Breast epithelium (tissue), 4 donors: ENCODE measurements around the gene GAGE10. TPM values are rescaled to one million over a fixed set of nuclear protein-coding genes. Genes with fewer than 3 reads are reported as not detected.
"Not testable (repeated sequence)": the region's sequence is repeated elsewhere in the genome, so short reads cannot be mapped to it uniquely, and the experiment has no call there.

ENCODE experiments used
- DNase-seq, 2 donors: peaks; one replicate each; pipeline ENCODE4 v3.0.0-alpha.2; 2019; ENCODE audit warnings: low spot score in 2 of 2
- H3K27ac ChIP-seq, 2 donors: fragments of 200-600 bp; sonication (generic) in 1 of 2; one replicate each; pipeline ENCODE4 v1.5.1; 2016 to 2019; ENCODE audit warnings: mild to moderate bottlenecking in 1 of 2
- H3K27me3 ChIP-seq, 2 donors: fragments of 200-600 bp; sonication (generic) in 1 of 2; one replicate each; pipeline versions ENCODE4 v1.5.1 to v1.6.0; 2017 to 2019; ENCODE audit warnings: control low read depth in 1 of 2, mild to moderate bottlenecking in 1 of 2
- H3K36me3 ChIP-seq: fragments of 200-600 bp; one replicate; pipeline ENCODE4 v1.5.1; 2019
- H3K4me1 ChIP-seq, 2 donors: fragments of 200-600 bp; sonication (generic); one replicate each; pipeline ENCODE4 v1.5.1; 2016 to 2019; ENCODE audit warnings: control low read depth in 1 of 2
- H3K4me3 ChIP-seq, 3 donors: fragments of 200-600 bp; sonication (generic); 1 replicate in 2 of 3; 2 replicates in 1 of 3; pipeline ENCODE4 v1.5.1; 2016 to 2019; ENCODE audit warnings: mild to moderate bottlenecking in 3 of 3, moderate library complexity in 2 of 3
- H3K9me3 ChIP-seq, 2 donors: fragments of 200-600 bp; sonication (generic) in 1 of 2; one replicate each; pipeline ENCODE4 v1.5.1; 2016 to 2019; ENCODE audit warnings: control low read depth in 1 of 2
- POLR2A ChIP-seq: fragments of 450-650 bp; IDR thresholded peaks from one replicate; pipeline ENCODE4 v1.6.1; 2016; ENCODE audit warnings: antibody characterized with exemption, mild to moderate bottlenecking, moderate library complexity
- POLR2AphosphoS5 ChIP-seq, 3 donors: sonication (generic); formaldehyde crosslinking; IDR thresholded peaks; one replicate each; pipeline ENCODE4 v1.6.1; 2017; ENCODE audit warnings: antibody characterized with exemption in 3 of 3
- intact Hi-C: fragments of 100-400 bp; cut with DNase I; formaldehyde crosslinking; loops from one replicate; pipeline ENCODE4 v1.15.1; 2023; ENCODE audit warnings: low total_unique reads
- total RNA-seq, 3 donors: library from RNA; depleted of rRNA; stranded (reverse); fragments of >200 nt; gene quantifications; one replicate each; pipeline ENCODE4 v1.1.0, GENCODE V29; 2016
- TF ChIP-seq, protein P1 (sequence below), 3 donors: fragments of 450-650 bp; IDR thresholded peaks; one replicate each; pipeline ENCODE4 v1.5.1; 2016 to 2017; ENCODE audit warnings: antibody characterized with exemption in 3 of 3, mild to moderate bottlenecking in 3 of 3, moderate library complexity in 3 of 3

Gene GAGE10
- total RNA-seq, 3 donors from 2014 or later = not detected

- Histone ChIP-seq H3K36me3 (no peaks in the 10 kb centered on the region), H3K27ac (no peak overlapping the region), H3K4me1 (no peaks in the 10 kb centered on the region), H3K9me3 (no peaks in the 10 kb centered on the region), H3K27me3 (peaks cover 0 to 17% of the 10 kb centered on the region in 2 donors), H3K4me3 (no peak overlapping the region)
- intact Hi-C loops = no loop called here
- no peak for DNase-seq
- TF ChIP-seq, protein P1, sequence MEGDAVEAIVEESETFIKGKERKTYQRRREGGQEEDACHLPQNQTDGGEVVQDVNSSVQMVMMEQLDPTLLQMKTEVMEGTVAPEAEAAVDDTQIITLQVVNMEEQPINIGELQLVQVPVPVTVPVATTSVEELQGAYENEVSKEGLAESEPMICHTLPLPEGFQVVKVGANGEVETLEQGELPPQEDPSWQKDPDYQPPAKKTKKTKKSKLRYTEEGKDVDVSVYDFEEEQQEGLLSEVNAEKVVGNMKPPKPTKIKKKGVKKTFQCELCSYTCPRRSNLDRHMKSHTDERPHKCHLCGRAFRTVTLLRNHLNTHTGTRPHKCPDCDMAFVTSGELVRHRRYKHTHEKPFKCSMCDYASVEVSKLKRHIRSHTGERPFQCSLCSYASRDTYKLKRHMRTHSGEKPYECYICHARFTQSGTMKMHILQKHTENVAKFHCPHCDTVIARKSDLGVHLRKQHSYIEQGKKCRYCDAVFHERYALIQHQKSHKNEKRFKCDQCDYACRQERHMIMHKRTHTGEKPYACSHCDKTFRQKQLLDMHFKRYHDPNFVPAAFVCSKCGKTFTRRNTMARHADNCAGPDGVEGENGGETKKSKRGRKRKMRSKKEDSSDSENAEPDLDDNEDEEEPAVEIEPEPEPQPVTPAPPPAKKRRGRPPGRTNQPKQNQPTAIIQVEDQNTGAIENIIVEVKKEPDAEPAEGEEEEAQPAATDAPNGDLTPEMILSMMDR (IDR thresholded peaks at IDR 0.05) = no peak
- TF ChIP-seq POLR2AphosphoS5 (IDR thresholded peaks at IDR 0.05) (no peak), POLR2A (no peak)
Measured at GRCh38 chrX:49316085-49316484, 12.6 kb downstream of the GAGE10 start.

GRCh38 chrX:49321737-49322136 is 18.3 kb downstream of the GAGE10 start, which contains the start of gene GAGE12J:
GAGE12J (plus strand) TSS chrX:49322037; CDS start chrX:49323194, 1,157 bp downstream.
- H3K9me3 ChIP-seq, DNase-seq, H3K4me3 ChIP-seq, H3K27ac ChIP-seq, H3K4me1 ChIP-seq, H3K27me3 ChIP-seq, H3K36me3 ChIP-seq, intact Hi-C loops: not testable (repeated sequence)

DNA sequence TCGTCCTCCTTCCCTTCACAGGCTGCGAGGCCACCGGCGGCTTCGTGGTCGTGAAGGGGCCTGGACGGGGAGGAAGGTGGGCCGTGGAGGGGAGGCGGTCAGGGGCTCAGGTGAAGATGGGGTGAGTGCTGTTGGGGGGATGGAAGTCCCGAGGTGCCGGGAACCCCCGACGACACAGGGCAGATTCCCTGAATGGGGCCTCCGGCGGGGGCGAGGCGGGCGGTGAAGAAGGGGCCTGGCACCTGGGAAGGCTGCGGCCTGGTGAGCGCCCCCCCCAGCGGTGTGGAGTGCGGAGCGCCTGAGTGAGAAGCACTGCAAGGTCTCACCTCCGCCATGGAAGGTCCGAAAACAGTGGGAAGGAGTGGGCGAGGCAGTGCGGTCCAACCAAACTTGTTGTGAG is 18.8 kb downstream of the GAGE10 start:
- H3K36me3 ChIP-seq, intact Hi-C loops, H3K4me1 ChIP-seq: not testable (repeated sequence)

GRCh38 chrX:49323735-49324134 is 20.3 kb downstream of the GAGE10 start:
- H3K4me1 ChIP-seq, DNase-seq, H3K36me3 ChIP-seq, H3K27me3 ChIP-seq, intact Hi-C loops, H3K27ac ChIP-seq, H3K4me3 ChIP-seq, H3K9me3 ChIP-seq: not testable (repeated sequence)

More for the DNA sequence above, 18.8 kb downstream of the GAGE10 start:
- not testable (repeated sequence) for H3K9me3 ChIP-seq, H3K4me3 ChIP-seq, H3K27me3 ChIP-seq, DNase-seq, H3K27ac ChIP-seq

DNA sequence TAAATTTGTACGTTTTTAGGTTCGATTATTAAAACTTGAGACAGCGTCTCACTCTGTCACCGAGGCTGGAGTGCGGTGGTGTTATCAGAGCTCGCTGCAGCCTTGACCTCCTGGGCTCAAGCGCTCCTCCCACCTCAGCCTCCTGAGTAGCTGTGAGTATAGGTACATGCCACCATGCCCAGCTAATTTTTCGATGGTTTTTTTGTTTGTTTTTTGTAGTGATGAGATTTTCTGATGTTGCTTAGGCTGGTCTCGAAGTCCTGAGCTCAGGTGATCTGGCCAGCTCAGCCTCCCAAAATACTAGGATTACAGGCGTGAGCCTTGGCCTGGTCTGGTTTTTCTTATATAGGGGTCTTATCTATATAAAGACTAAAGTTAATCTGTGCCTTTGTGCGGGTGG is 27.0 kb downstream of the GAGE10 start:
- H3K27ac ChIP-seq, H3K4me1 ChIP-seq, H3K36me3 ChIP-seq, DNase-seq, H3K4me3 ChIP-seq, intact Hi-C loops, H3K9me3 ChIP-seq, H3K27me3 ChIP-seq: not testable (repeated sequence)

DNA sequence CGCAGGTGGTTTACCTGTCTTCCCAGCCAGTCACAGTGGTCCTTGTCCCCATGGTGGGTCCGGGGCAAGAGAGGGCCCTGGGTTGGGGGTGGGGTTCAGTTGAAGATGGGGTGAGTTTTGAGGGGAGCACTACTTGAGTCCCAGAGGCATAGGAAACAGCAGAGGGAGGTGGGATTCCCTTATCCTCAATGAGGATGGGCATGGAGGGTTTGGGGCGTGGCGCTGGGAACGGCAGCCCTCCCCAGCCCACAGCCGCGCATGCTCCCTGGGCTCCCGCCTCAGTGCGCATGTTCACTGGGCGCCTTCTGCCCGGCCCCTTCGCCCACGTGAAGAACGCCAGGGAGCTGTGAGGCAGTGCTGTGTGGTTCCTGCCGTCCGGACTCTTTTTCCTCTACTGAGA is 27.8 kb downstream of the GAGE10 start, which contains the start of gene GAGE13:
Gene GAGE13 (plus strand): TSS at position 301 of the 400 bp plus-strand sequence. CDS start 1,156 bp downstream, outside the sequence.
- H3K9me3 ChIP-seq, H3K4me3 ChIP-seq, H3K27ac ChIP-seq, H3K4me1 ChIP-seq, DNase-seq, intact Hi-C loops, H3K27me3 ChIP-seq, H3K36me3 ChIP-seq: not testable (repeated sequence)

GRCh38 chrX:49331841-49332240 is 28.4 kb downstream of the GAGE10 start:
- H3K36me3 ChIP-seq, H3K9me3 ChIP-seq, H3K4me1 ChIP-seq, intact Hi-C loops, H3K27ac ChIP-seq, H3K4me3 ChIP-seq, H3K27me3 ChIP-seq, DNase-seq: not testable (repeated sequence)

- H3K36me3 ChIP-seq, H3K27me3 ChIP-seq, intact Hi-C loops, H3K4me1 ChIP-seq, DNase-seq, H3K9me3 ChIP-seq, H3K4me3 ChIP-seq, H3K27ac ChIP-seq: not testable (repeated sequence)
Measured at GRCh38 chrX:49341449-49341848, 38.0 kb downstream of the GAGE10 start.

DNA sequence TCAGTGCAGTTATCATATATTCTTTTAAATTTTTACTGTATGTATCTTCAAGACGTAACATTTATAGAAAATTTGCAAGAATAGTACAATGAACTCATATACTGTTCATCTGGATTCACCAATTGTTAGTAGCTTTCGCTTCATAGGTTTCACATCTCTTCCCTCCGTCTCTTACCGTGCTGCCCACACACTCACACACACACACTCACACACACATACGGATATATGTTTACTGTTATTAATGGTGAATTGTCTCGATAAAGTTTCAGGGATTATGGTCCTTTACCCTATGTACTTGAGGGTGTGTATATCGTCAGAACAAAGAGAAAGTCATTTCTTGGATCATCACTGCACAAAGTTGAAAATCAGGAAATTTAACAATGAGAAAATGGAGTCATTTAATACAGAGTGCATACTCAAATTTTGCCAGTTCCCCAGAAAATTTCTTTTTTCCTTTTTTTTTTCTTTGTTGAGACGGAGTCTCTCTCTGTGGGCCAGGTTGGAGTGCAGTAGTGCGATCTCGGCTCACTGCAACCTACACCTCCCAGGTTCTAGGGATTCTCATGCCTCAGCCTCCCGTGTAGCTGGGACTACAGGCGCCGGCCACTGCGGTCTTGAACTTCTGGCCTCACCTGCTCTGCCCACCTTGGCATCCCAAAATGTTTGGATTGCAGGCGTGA is 41.2 kb downstream of the GAGE10 start:
- not testable (repeated sequence) for H3K27ac ChIP-seq

GRCh38 chrX:49345402-49345801 is 42.0 kb downstream of the GAGE10 start:
- H3K9me3 ChIP-seq, DNase-seq, H3K36me3 ChIP-seq, intact Hi-C loops, H3K4me3 ChIP-seq, H3K4me1 ChIP-seq, H3K27me3 ChIP-seq, H3K27ac ChIP-seq: not testable (repeated sequence)

More for the DNA sequence above, 41.2 kb downstream of the GAGE10 start:
- H3K27me3 ChIP-seq, intact Hi-C loops, H3K4me3 ChIP-seq, H3K36me3 ChIP-seq, H3K4me1 ChIP-seq, H3K9me3 ChIP-seq, DNase-seq: not testable (repeated sequence)

DNA sequence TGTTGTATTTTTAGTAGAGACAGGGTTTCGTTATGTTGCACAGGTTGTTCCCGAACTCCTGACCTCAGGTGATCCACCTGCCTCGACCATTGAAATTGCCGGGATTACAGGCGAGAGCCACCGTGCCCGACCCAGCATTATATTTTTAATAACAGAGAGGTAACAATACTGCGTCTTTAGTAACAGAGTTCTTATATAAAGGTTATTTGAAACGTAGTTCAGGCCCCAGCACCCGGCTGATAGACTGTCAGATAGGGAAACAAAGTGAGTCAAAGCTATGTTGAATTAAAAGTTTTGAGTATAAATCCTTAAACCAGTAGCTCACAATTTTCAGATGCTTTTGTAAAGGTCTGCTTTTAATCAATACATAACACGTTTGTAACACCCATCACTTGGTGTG is 42.7 kb downstream of the GAGE10 start:
- intact Hi-C loops, DNase-seq, H3K27me3 ChIP-seq: not testable (repeated sequence)

More for the DNA sequence above, 42.7 kb downstream of the GAGE10 start:
- H3K36me3 ChIP-seq, H3K4me3 ChIP-seq, H3K4me1 ChIP-seq, H3K9me3 ChIP-seq, H3K27ac ChIP-seq: not testable (repeated sequence)
